Bronchus fibroblast of lung (primary cell): ENCODE measurements around the gene GUCY2C. TPM values are rescaled to one million over a fixed set of nuclear protein-coding genes. Genes with fewer than 3 reads are reported as not detected.

Source experiments
- total RNA-seq: library from RNA; depleted of rRNA; stranded (reverse); fragments of >200 nt; gene quantifications from 2 replicates; pipeline ENCODE4 v1.2.3, GENCODE V29; 2015

Gene GUCY2C
- not detected in 2 replicates for total RNA-seq

DNA sequence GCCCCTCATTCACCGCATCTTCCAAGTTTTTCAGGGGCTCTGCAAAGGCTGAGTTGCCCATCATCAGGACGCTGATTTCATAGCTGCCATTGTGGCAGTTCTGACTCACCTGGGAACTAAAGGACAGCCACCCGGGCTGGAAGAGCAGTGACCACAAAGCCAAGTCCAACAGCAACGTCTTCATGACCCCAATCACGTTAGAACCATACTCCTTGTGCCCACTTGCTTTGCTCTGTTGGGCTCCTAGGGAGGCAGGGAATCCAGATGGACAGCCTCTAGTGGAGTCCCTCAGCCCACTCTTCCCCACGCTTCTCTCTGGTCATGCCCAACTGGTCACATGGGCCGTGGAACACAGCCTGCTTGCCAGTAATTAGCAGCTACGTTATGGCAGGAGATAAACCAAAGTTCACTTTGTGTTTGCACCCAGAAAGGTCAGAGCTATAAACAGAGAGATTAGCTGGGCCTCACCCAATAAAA is at the start of gene GUCY2C:
GUCY2C (minus strand) TSS at position 335 of the 477 bp plus-strand sequence; CDS start at position 184, 151 bp downstream.

DNA sequence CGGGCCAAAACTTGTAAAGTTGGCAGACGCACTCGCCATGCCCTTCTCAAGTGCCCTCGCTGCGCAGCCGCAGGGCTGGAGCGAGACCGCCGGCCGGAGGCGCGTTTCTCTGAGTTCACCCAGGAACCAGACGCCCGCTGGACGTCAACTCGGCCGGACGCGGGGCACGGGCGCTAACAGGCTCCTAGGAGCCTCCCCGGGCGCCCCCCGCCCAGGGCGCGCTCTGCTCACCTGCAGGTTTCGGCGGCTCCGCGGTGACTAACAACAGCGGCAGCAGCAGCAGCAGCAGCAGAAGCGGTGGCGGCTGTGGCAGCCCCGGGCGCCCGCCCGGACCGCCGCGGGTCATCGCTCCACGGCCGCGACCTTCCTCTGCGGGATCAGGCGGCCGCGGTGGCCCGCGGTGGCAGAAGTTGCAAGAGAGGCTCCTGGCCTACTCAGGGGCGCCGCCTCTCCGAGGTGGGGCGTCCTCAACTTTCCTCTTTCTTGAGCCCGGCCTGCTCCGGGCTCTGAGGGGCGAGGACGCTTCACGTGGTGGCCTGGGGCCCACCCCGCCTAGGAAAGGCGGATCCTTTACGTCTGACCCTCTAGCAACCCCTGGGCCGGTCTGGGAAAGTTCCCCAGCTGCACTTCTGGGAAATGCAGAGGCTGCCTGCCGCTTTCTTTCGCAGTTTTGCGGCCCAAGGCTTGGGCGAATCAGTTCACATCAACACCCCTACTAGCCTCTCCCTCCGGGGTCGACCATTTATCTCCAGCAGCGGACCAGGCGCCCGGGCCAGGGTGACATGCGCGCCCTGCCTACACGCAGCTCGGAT is 128.8 kb downstream of the GUCY2C start, which contains the start of gene PLBD1:
PLBD1 (minus strand) TSS at position 533 of the 812 bp plus-strand sequence; CDS start at position 346, 187 bp downstream.

Other genes starting within 250 kb of the GUCY2C start
- 2.5 and 3.4 TPM in 2 replicates for gene PLBD1, start 128.7 kb downstream of the GUCY2C start, total RNA-seq
- 14.1 and 18.0 TPM in 2 replicates for gene WBP11, start 106.9 kb upstream of the GUCY2C start, total RNA-seq
- gene C12orf60, start 107.1 kb upstream of the GUCY2C start, total RNA-seq, result 1.3 and 1.8 TPM in 2 replicates
- 0.15 TPM in 1 of 2 replicates, not detected in the other for gene SMCO3, start 117.6 kb upstream of the GUCY2C start, total RNA-seq
- gene ART4, start 146.9 kb upstream of the GUCY2C start, total RNA-seq, result not detected in 2 replicates
- 0.17 and 0.30 TPM in 2 replicates for gene MGP, start 189.3 kb upstream of the GUCY2C start, total RNA-seq
- not detected in 2 replicates for gene ERP27, start 241.9 kb upstream of the GUCY2C start, total RNA-seq